HepG2 (cell line): ENCODE measurements around the gene SLC29A1. TPM values are rescaled to one million over a fixed set of nuclear protein-coding genes. Genes with fewer than 3 reads are reported as not detected.

Experiments used
- NFIB ChIP-seq: sonication (generic); formaldehyde crosslinking; IDR thresholded peaks from 2 replicates; pipeline ENCODE4 v1.9.0; 2021; ENCODE audit warnings: missing genetic modification reagents, mild to moderate bottlenecking, borderline replicate concordance
- RBAK ChIP-seq: sonication (generic); formaldehyde crosslinking; IDR thresholded peaks from 2 replicates; pipeline ENCODE4 v1.5.1; 2020; ENCODE audit warnings: mild to moderate bottlenecking, missing genetic modification reagents
- SETDB1 ChIP-seq: sonication (generic); formaldehyde crosslinking; IDR thresholded peaks from 2 replicates; pipeline ENCODE4 v1.5.1; 2020; ENCODE audit warnings: missing genetic modification reagents, mild to moderate bottlenecking, borderline replicate concordance
- SMARCC2 ChIP-seq: fragments of 450-650 bp; IDR thresholded peaks from 2 replicates; pipeline ENCODE4 v1.6.1; 2017; ENCODE audit warnings: antibody characterized with exemption, mild to moderate bottlenecking
- SRSF4 ChIP-seq: fragments of 200-400 bp; formaldehyde crosslinking; IDR thresholded peaks from one replicate; pipeline ENCODE4 v1.6.1; 2018; ENCODE audit warnings: mild to moderate bottlenecking, low read depth, low read length, moderate library complexity; ENCODE audit not compliant: poor library complexity, severe bottlenecking
- TP53 ChIP-seq: sonication (generic); formaldehyde crosslinking; conservative IDR thresholded peaks from 2 replicates; pipeline ENCODE4 v1.4.0; 2020; ENCODE audit warnings: missing genetic modification reagents
- WIZ ChIP-seq: sonication (generic); formaldehyde crosslinking; IDR thresholded peaks from 2 replicates; pipeline ENCODE4 v1.5.1; 2020; ENCODE audit warnings: mild to moderate bottlenecking, missing genetic modification reagents
- ZBTB7B ChIP-seq: sonication (generic); formaldehyde crosslinking; IDR thresholded peaks from 2 replicates; pipeline ENCODE4 v1.4.0; 2020; ENCODE audit warnings: missing genetic modification reagents
- ZKSCAN1 ChIP-seq: fragments of 150-350 bp; IDR thresholded peaks from 2 replicates; pipeline ENCODE4 v1.6.1; 2014; ENCODE audit warnings: low read length
- ZNF432 ChIP-seq: sonication (generic); formaldehyde crosslinking; IDR thresholded peaks from 2 replicates; pipeline ENCODE4 v1.5.0; 2020; ENCODE audit warnings: missing genetic modification reagents, mild to moderate bottlenecking, borderline replicate concordance
- ZNF441 ChIP-seq: sonication (generic); formaldehyde crosslinking; IDR thresholded peaks from 2 replicates; pipeline ENCODE4 v1.7.0; 2021; ENCODE audit warnings: missing genetic modification reagents, borderline replicate concordance
- ZNF547 ChIP-seq: sonication (generic); formaldehyde crosslinking; IDR thresholded peaks from 2 replicates; pipeline ENCODE4 v1.5.1; 2020; ENCODE audit warnings: mild to moderate bottlenecking, missing genetic modification reagents
- ZNF773 ChIP-seq: sonication (generic); formaldehyde crosslinking; IDR thresholded peaks from 2 replicates; pipeline ENCODE4 v1.4.0; 2020; ENCODE audit warnings: missing genetic modification reagents, borderline replicate concordance
- ZSCAN25 ChIP-seq: sonication (generic); formaldehyde crosslinking; IDR thresholded peaks from 2 replicates; pipeline ENCODE4 v1.8.0; 2022; ENCODE audit warnings: mild to moderate bottlenecking, missing genetic modification reagents
- polyA plus RNA-seq, 8 experiments: library from polyadenylated mRNA; depleted of rRNA in 3 of 8; stranded (reverse) in 7 of 8; unstranded in 1 of 8; fragments of >200 nt; fragmentation: Illumina TruSeq in 4 of 8; extraction: Trizol in 4 of 8; gene quantifications; 2 replicates each; pipeline versions ENCODE4 v1.2.1 to v1.2.3, GENCODE V29; 2011 to 2016; ENCODE audit warnings: low read depth in 4 of 8, missing spikeins in 1 of 8, mixed read lengths in 1 of 8; ENCODE audit not compliant: insufficient read depth in 1 of 8
- total RNA-seq, 5 experiments: library from RNA; depleted of rRNA; stranded (reverse); fragments of >200 nt; fragmentation: Illumina TruSeq; extraction: Trizol; gene quantifications; 2 replicates each; pipeline ENCODE4 v1.2.3, GENCODE V29; 2016; ENCODE audit warnings: low read depth in 1 of 5
- TF ChIP-seq, protein P1 (sequence below): sonication (generic); formaldehyde crosslinking; IDR thresholded peaks from 2 replicates; pipeline ENCODE4 v1.4.0; 2020; ENCODE audit warnings: missing genetic modification reagents, borderline replicate concordance
- TF ChIP-seq, protein P2 (sequence below): sonication (generic); formaldehyde crosslinking; IDR thresholded peaks from 2 replicates; pipeline ENCODE4 v1.4.0; 2020; ENCODE audit warnings: mild to moderate bottlenecking, low read depth, missing genetic modification reagents
- TF ChIP-seq, protein P3 (sequence below): sonication (generic); formaldehyde crosslinking; IDR thresholded peaks from 2 replicates; pipeline ENCODE4 v1.4.0; 2020; ENCODE audit warnings: missing genetic modification reagents
- TF ChIP-seq, protein P4 (sequence below): sonication (generic); formaldehyde crosslinking; IDR thresholded peaks from 2 replicates; pipeline ENCODE4 v1.4.0; 2020; ENCODE audit warnings: missing genetic modification reagents

SLC29A1 gene
- total and polyA plus RNA-seq, 2 of the 13 experiments (the other 11 are each of a cell fraction or from before 2014, with no cell fraction given), result 43.2 to 106 TPM

DNA sequence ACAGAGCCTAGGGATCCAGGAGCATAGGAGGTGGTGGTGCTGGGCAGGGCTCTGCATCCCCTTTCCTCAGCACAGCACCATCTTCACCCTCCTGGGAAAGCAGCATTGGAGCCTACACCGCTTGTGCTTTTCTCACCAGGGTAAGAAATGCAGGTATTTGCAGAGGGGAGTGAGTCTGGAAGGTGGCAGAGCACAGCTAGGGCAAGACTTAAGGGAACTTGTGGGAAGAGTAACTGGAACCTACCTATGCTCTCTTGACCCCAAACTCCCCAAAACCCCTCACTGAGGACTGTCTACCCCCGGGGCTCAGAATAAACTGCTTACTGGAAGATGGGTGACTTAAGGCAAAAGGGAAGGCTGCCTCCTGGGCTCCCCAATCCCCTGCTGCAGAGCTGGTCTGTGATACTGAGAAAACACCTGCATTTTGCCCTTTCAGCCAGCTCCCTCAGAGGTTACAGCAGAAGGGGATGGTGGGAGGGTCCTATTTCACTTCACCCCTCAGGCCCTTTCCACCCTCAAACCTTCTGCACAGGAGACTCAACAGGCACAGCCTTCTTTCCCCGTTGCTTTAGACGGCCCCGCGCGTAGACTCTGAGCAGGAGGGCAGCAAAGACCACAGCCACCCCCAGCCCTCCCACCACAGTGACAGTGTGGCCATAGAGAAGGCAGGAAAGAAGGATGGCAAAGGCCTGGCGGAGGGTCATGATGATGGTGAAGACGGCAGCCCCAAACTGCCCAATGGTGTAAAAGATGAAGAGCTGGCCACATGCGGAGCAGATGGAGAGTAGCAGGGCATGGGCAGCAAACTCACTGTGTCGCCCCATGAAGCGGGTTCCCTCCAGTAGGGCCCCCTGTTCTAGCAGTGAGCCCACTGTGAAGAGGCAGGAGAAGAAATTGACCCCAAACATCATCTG lies 31.1 kb downstream of the SLC29A1 start (continued):
- TF ChIP-seq, protein P1, sequence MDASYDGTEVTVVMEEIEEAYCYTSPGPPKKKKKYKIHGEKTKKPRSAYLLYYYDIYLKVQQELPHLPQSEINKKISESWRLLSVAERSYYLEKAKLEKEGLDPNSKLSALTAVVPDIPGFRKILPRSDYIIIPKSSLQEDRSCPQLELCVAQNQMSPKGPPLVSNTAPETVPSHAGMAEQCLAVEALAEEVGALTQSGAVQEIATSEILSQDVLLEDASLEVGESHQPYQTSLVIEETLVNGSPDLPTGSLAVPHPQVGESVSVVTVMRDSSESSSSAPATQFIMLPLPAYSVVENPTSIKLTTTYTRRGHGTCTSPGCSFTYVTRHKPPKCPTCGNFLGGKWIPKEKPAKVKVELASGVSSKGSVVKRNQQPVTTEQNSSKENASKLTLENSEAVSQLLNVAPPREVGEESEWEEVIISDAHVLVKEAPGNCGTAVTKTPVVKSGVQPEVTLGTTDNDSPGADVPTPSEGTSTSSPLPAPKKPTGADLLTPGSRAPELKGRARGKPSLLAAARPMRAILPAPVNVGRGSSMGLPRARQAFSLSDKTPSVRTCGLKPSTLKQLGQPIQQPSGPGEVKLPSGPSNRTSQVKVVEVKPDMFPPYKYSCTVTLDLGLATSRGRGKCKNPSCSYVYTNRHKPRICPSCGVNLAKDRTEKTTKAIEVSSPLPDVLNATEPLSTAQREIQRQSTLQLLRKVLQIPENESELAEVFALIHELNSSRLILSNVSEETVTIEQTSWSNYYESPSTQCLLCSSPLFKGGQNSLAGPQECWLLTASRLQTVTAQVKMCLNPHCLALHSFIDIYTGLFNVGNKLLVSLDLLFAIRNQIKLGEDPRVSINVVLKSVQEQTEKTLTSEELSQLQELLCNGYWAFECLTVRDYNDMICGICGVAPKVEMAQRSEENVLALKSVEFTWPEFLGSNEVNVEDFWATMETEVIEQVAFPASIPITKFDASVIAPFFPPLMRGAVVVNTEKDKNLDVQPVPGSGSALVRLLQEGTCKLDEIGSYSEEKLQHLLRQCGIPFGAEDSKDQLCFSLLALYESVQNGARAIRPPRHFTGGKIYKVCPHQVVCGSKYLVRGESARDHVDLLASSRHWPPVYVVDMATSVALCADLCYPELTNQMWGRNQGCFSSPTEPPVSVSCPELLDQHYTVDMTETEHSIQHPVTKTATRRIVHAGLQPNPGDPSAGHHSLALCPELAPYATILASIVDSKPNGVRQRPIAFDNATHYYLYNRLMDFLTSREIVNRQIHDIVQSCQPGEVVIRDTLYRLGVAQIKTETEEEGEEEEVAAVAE (CRISPR knock-in tag), result no peak
- TF ChIP-seq ZNF432 (CRISPR knock-in tag) (0 out of 2 replicates have a peak, but pooled peaks have one; percentile 44), SMARCC2 (no peak), ZBTB7B (CRISPR knock-in tag) (no peak), ZNF547 (no peak), SETDB1 (no peak), ZNF773 (CRISPR knock-in tag) (no peak), ZSCAN25 (CRISPR knock-in tag) (no peak), ZKSCAN1 (no peak), WIZ (no peak), RBAK (CRISPR knock-in tag) (no peak), ZNF441 (CRISPR knock-in tag) (no peak), TP53 (CRISPR knock-in tag) (no peak), NFIB (CRISPR knock-in tag) (no peak; the same call in 1 of the 2 replicates), SRSF4 (no peak)
- TF ChIP-seq, protein P2, sequence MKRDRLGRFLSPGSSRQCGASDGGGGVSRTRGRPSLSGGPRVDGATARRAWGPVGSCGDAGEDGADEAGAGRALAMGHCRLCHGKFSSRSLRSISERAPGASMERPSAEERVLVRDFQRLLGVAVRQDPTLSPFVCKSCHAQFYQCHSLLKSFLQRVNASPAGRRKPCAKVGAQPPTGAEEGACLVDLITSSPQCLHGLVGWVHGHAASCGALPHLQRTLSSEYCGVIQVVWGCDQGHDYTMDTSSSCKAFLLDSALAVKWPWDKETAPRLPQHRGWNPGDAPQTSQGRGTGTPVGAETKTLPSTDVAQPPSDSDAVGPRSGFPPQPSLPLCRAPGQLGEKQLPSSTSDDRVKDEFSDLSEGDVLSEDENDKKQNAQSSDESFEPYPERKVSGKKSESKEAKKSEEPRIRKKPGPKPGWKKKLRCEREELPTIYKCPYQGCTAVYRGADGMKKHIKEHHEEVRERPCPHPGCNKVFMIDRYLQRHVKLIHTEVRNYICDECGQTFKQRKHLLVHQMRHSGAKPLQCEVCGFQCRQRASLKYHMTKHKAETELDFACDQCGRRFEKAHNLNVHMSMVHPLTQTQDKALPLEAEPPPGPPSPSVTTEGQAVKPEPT (CRISPR knock-in tag), result no peak
- TF ChIP-seq, protein P3, sequence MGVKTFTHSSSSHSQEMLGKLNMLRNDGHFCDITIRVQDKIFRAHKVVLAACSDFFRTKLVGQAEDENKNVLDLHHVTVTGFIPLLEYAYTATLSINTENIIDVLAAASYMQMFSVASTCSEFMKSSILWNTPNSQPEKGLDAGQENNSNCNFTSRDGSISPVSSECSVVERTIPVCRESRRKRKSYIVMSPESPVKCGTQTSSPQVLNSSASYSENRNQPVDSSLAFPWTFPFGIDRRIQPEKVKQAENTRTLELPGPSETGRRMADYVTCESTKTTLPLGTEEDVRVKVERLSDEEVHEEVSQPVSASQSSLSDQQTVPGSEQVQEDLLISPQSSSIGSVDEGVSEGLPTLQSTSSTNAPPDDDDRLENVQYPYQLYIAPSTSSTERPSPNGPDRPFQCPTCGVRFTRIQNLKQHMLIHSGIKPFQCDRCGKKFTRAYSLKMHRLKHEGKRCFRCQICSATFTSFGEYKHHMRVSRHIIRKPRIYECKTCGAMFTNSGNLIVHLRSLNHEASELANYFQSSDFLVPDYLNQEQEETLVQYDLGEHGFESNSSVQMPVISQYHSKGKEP, result no peak
- TF ChIP-seq, protein P4, sequence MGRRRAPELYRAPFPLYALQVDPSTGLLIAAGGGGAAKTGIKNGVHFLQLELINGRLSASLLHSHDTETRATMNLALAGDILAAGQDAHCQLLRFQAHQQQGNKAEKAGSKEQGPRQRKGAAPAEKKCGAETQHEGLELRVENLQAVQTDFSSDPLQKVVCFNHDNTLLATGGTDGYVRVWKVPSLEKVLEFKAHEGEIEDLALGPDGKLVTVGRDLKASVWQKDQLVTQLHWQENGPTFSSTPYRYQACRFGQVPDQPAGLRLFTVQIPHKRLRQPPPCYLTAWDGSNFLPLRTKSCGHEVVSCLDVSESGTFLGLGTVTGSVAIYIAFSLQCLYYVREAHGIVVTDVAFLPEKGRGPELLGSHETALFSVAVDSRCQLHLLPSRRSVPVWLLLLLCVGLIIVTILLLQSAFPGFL (CRISPR knock-in tag), result no peak
